Neural cell (in vitro differentiated cells): ENCODE measurements around the gene CFAP65. TPM values are rescaled to one million over a fixed set of nuclear protein-coding genes. Genes with fewer than 3 reads are reported as not detected.

Experiments used
- H2AFZ ChIP-seq: fragments of 200-600, 300-800 bp; sonication (generic), shearing (Covaris generic); 2 replicates; pipeline ENCODE4 v1.6.0; 2014; ENCODE audit warnings: low read depth, mild to moderate bottlenecking, antibody characterized with exemption, low read length, moderate library complexity
- H3F3A ChIP-seq: fragments of 200-600 bp; shearing (Covaris generic); 2 replicates; pipeline ENCODE4 v1.6.1; 2016; ENCODE audit warnings: mild to moderate bottlenecking, moderate library complexity, mixed read lengths, antibody characterized with exemption, low read length; ENCODE audit not compliant: insufficient read depth, poor library complexity, severe bottlenecking
- H3K27ac ChIP-seq: fragments of 200-600, 300-800 bp; sonication (generic), shearing (Covaris generic); 2 replicates; pipeline ENCODE4 v1.5.1; 2014; ENCODE audit warnings: mild to moderate bottlenecking, low read length, moderate library complexity
- H3K27me3 ChIP-seq: fragments of 300-800, 200-600 bp; sonication (generic), shearing (Covaris generic); 2 replicates; pipeline ENCODE4 v1.6.0; 2014; ENCODE audit warnings: mild to moderate bottlenecking, low read depth, low read length, moderate library complexity; ENCODE audit not compliant: insufficient read depth
- H3K36me3 ChIP-seq: fragments of 300-800, 200-600 bp; sonication (generic), shearing (Covaris generic); 2 replicates; pipeline ENCODE4 v1.5.1; 2014; ENCODE audit warnings: mild to moderate bottlenecking, antibody characterized with exemption, low read length, moderate library complexity; ENCODE audit not compliant: insufficient read depth
- H3K4me2 ChIP-seq: fragments of 300-800, 200-600 bp; sonication (generic), shearing (Covaris generic); 2 replicates; pipeline ENCODE4 v1.6.0; 2014; ENCODE audit warnings: mild to moderate bottlenecking, low read length
- H3K4me3 ChIP-seq: fragments of 300-800, 200-600 bp; sonication (generic), shearing (Covaris generic); 2 replicates; pipeline ENCODE4 v1.5.1; 2014; ENCODE audit warnings: mild to moderate bottlenecking, low read length, moderate library complexity
- H3K79me2 ChIP-seq: fragments of 200-600 bp; shearing (Covaris generic); replicated peaks from 2 replicates; pipeline ENCODE4 v1.6.0; 2014; ENCODE audit warnings: mild to moderate bottlenecking, low read length, moderate library complexity; ENCODE audit not compliant: insufficient read depth
- H3K9ac ChIP-seq: fragments of 300-800, 200-600 bp; sonication (generic), shearing (Covaris generic); 2 replicates; pipeline ENCODE4 v1.6.1; 2016; ENCODE audit warnings: mild to moderate bottlenecking, low read length, mixed read lengths
- H3K9me2 ChIP-seq: fragments of 200-600 bp; shearing (Covaris generic); 2 replicates; pipeline ENCODE4 v1.6.1; 2016; ENCODE audit warnings: mild to moderate bottlenecking, low read length, mixed read lengths; ENCODE audit not compliant: insufficient read depth
- H3K9me3 ChIP-seq: fragments of 200-600, 300-800 bp; sonication (generic), shearing (Covaris generic); 2 replicates; pipeline ENCODE4 v1.6.1; 2016; ENCODE audit warnings: mild to moderate bottlenecking, mixed run types, low read length, moderate library complexity, mixed read lengths
- H4K20me1 ChIP-seq: fragments of 200-600 bp; shearing (Covaris generic); 2 replicates; pipeline ENCODE4 v1.6.1; 2016; ENCODE audit warnings: mild to moderate bottlenecking, mixed run types; ENCODE audit not compliant: insufficient read depth
- EP300 ChIP-seq: fragments of 450-650 bp; conservative IDR thresholded peaks from 2 replicates; pipeline ENCODE4 v1.6.1; 2014; ENCODE audit warnings: antibody characterized with exemption, mild to moderate bottlenecking, moderate library complexity; ENCODE audit not compliant: poor library complexity, severe bottlenecking
- EZH2 ChIP-seq: fragments of 200-600, 300-800 bp; shearing (Covaris generic), sonication (generic); IDR thresholded peaks from 2 replicates; pipeline ENCODE4 v1.6.1; 2014; ENCODE audit warnings: antibody characterized with exemption, low read length, borderline replicate concordance, mild to moderate bottlenecking; ENCODE audit not compliant: insufficient read depth, poor library complexity, severe bottlenecking
- MXI1 ChIP-seq: fragments of 450-650 bp; conservative IDR thresholded peaks from 2 replicates; pipeline ENCODE4 v1.6.1; 2014; ENCODE audit warnings: antibody characterized with exemption, mild to moderate bottlenecking; ENCODE audit not compliant: poor library complexity, severe bottlenecking
- POLR2AphosphoS5 ChIP-seq: IDR thresholded peaks from 2 replicates; pipeline ENCODE4 v1.6.1; 2012
- RAD21 ChIP-seq: fragments of 450-650 bp; conservative IDR thresholded peaks from 2 replicates; pipeline ENCODE4 v1.6.1; 2014; ENCODE audit warnings: antibody characterized with exemption, mild to moderate bottlenecking, moderate library complexity
- SMC3 ChIP-seq: fragments of 450-650 bp; conservative IDR thresholded peaks from 2 replicates; pipeline ENCODE4 v1.6.1; 2014; ENCODE audit warnings: antibody characterized with exemption, mild to moderate bottlenecking, moderate library complexity; ENCODE audit not compliant: poor library complexity
- TAF1 ChIP-seq: IDR thresholded peaks from 2 replicates; pipeline ENCODE4 v1.6.1; 2012; ENCODE audit warnings: low read depth
- polyA plus RNA-seq: library from polyadenylated mRNA; depleted of rRNA; stranded (reverse); fragments of >200 nt; gene quantifications from 2 replicates; pipeline ENCODE4 v1.2.3, GENCODE V29; 2014
- TF ChIP-seq, protein P1 (sequence below): IDR thresholded peaks from 2 replicates; pipeline ENCODE4 v1.6.1; 2012; ENCODE audit warnings: borderline replicate concordance
- TF ChIP-seq, protein P2 (sequence below): fragments of 450-650 bp; IDR thresholded peaks from 2 replicates; pipeline ENCODE4 v1.5.1; 2014; ENCODE audit warnings: antibody characterized with exemption, mild to moderate bottlenecking, moderate library complexity; ENCODE audit not compliant: poor library complexity, severe bottlenecking

Gene CFAP65
- polyA plus RNA-seq, 1 donor from 2014 or later, result 1.1 TPM

DNA sequence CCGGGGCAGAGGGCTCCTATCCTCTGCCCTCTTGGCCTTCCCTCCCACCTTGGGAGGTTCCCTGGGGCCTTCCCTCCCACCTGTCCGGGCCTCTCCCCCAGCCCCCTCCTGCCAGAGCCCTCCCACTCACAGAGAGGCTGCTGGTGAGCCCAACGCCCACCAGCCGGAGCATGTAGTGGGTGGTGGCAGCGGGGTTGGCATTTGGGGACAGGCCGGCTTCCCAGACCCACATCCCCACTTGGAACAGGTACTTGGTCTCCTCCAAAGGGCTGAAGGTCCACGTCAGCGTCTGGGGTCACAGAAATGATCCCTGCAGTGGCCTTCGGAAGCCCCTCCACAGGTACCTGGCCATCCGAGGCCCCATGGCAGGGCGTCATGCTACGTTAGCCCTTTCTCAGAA is 19.3 kb downstream of the CFAP65 start:
- Histone ChIP-seq H3K79me2 (no peaks in the 10 kb centered on the region), H3F3A (no peaks in the 10 kb centered on the region), H3K27ac (no peak overlapping the region), H3K9ac (no peak overlapping the region), H3K36me3 (no peaks in the 10 kb centered on the region), H2AFZ (no peak overlapping the region), H3K27me3 (no peaks in the 10 kb centered on the region), H3K9me3 (no peaks in the 10 kb centered on the region), H3K4me2 (no peak overlapping the region), H4K20me1 (no peaks in the 10 kb centered on the region), H3K9me2 (no peaks in the 10 kb centered on the region), H3K4me3 (no peak overlapping the region)
- no peak for TF ChIP-seq RAD21
- TF ChIP-seq EZH2, result no peak
- no peak for TF ChIP-seq TAF1
- TF ChIP-seq EP300, result no peak
- no peak for TF ChIP-seq POLR2AphosphoS5
- TF ChIP-seq, protein P1, sequence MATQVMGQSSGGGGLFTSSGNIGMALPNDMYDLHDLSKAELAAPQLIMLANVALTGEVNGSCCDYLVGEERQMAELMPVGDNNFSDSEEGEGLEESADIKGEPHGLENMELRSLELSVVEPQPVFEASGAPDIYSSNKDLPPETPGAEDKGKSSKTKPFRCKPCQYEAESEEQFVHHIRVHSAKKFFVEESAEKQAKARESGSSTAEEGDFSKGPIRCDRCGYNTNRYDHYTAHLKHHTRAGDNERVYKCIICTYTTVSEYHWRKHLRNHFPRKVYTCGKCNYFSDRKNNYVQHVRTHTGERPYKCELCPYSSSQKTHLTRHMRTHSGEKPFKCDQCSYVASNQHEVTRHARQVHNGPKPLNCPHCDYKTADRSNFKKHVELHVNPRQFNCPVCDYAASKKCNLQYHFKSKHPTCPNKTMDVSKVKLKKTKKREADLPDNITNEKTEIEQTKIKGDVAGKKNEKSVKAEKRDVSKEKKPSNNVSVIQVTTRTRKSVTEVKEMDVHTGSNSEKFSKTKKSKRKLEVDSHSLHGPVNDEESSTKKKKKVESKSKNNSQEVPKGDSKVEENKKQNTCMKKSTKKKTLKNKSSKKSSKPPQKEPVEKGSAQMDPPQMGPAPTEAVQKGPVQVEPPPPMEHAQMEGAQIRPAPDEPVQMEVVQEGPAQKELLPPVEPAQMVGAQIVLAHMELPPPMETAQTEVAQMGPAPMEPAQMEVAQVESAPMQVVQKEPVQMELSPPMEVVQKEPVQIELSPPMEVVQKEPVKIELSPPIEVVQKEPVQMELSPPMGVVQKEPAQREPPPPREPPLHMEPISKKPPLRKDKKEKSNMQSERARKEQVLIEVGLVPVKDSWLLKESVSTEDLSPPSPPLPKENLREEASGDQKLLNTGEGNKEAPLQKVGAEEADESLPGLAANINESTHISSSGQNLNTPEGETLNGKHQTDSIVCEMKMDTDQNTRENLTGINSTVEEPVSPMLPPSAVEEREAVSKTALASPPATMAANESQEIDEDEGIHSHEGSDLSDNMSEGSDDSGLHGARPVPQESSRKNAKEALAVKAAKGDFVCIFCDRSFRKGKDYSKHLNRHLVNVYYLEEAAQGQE, result no peak
- TF ChIP-seq, protein P2, sequence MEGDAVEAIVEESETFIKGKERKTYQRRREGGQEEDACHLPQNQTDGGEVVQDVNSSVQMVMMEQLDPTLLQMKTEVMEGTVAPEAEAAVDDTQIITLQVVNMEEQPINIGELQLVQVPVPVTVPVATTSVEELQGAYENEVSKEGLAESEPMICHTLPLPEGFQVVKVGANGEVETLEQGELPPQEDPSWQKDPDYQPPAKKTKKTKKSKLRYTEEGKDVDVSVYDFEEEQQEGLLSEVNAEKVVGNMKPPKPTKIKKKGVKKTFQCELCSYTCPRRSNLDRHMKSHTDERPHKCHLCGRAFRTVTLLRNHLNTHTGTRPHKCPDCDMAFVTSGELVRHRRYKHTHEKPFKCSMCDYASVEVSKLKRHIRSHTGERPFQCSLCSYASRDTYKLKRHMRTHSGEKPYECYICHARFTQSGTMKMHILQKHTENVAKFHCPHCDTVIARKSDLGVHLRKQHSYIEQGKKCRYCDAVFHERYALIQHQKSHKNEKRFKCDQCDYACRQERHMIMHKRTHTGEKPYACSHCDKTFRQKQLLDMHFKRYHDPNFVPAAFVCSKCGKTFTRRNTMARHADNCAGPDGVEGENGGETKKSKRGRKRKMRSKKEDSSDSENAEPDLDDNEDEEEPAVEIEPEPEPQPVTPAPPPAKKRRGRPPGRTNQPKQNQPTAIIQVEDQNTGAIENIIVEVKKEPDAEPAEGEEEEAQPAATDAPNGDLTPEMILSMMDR, result no peak
- no peak for TF ChIP-seq MXI1

DNA sequence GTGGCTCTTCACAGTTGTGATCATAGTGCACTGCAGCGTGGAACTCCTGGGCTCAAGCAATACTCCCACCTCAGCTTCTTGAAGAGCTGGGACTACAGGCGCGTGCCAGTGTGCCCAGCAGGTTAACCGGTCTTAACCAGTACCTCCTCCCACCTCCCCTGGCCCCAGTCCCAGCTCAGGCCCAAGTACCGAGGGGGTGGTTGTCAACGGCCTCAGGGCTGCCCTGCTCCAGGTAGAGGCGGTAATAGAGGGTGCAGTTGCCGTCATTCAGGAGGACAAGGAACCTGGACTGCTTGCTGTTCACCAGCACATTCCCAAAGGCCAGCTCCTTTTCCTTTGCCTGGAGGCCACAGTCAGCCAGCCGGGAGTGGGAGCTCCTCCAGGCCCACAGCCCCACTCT is 19.7 kb downstream of the CFAP65 start:
- H3K9me2 ChIP-seq, result no peaks in the 10 kb centered on the region
- no peak overlapping the region for H3K9ac ChIP-seq
- H3K4me2 ChIP-seq, result no peak overlapping the region
- H3K79me2 ChIP-seq, result no peaks in the 10 kb centered on the region
- no peaks in the 10 kb centered on the region for H4K20me1 ChIP-seq
- no peak overlapping the region for H2AFZ ChIP-seq
- TF ChIP-seq RAD21 (no peak), EP300 (no peak), TAF1 (no peak), EZH2 (no peak), MXI1 (no peak), SMC3 (no peak), POLR2AphosphoS5 (no peak)
- TF ChIP-seq, protein P1, result no peak
- TF ChIP-seq, protein P2, result no peak
- H3K27me3 ChIP-seq, result no peaks in the 10 kb centered on the region
- no peak overlapping the region for H3K27ac ChIP-seq
- no peaks in the 10 kb centered on the region for H3K9me3 ChIP-seq
- no peaks in the 10 kb centered on the region for H3K36me3 ChIP-seq
- no peak overlapping the region for H3K4me3 ChIP-seq
- no peaks in the 10 kb centered on the region for H3F3A ChIP-seq
